HG03097 (cell line): Measurements from ENCODE around the gene C3orf22.

Experiments used
- ATAC-seq: cut with Tn5 transposase; IDR thresholded peaks from one replicate; pipeline ENCODE4 v1.9.1; 2021; ENCODE audit not compliant: unreplicated experiment, low FRiP score

Gene C3orf22

GRCh38 chr3:126528800-126529541 lies 29.8 kb downstream of the C3orf22 start:
- no peak for ATAC-seq

GRCh38 chr3:126528419-126528799 lies 30.3 kb downstream of the C3orf22 start:
- no peak for ATAC-seq

- no peak for ATAC-seq
These were observed 31.1 kb downstream of the C3orf22 start for GRCh38 chr3:126527455-126528211.

GRCh38 chr3:126527006-126527405 lies 31.7 kb downstream of the C3orf22 start:
- ATAC-seq = no peak

GRCh38 chr3:126526668-126527005 lies 32.1 kb downstream of the C3orf22 start:
- ATAC-seq = no peak

- ATAC-seq = no peak
These were observed 32.7 kb downstream of the C3orf22 start for GRCh38 chr3:126525853-126526667.

- ATAC-seq = no peak
These were observed 33.5 kb downstream of the C3orf22 start for GRCh38 chr3:126525091-126525852.

- no peak for ATAC-seq
These were observed 34.2 kb downstream of the C3orf22 start for GRCh38 chr3:126524429-126524988.

- ATAC-seq = no peak
These were observed 34.8 kb downstream of the C3orf22 start, which contains the start of gene CHST13 for GRCh38 chr3:126523745-126524428. CHST13 (plus strand) TSS chr3:126524155; CDS start chr3:126524333, 178 bp downstream.

- ATAC-seq = no peak
These were observed 36.4 kb downstream of the C3orf22 start for GRCh38 chr3:126522363-126522788.

- no peak for ATAC-seq
These were observed 37.4 kb downstream of the C3orf22 start for GRCh38 chr3:126521122-126521891.

- no peak for ATAC-seq
These were observed 39.0 kb downstream of the C3orf22 start for GRCh38 chr3:126519506-126520455.

- ATAC-seq = no peak
These were observed 40.0 kb downstream of the C3orf22 start for GRCh38 chr3:126518779-126519177.

- no peak for ATAC-seq
These were observed 40.5 kb downstream of the C3orf22 start for GRCh38 chr3:126517986-126518778.

GRCh38 chr3:126517291-126517951 lies 41.3 kb downstream of the C3orf22 start, which contains the start of gene UROC1:
UROC1 (minus strand) TSS chr3:126517773; CDS start chr3:126517719, 54 bp downstream.
- ATAC-seq = no peak

- ATAC-seq = no peak
These were observed 41.8 kb downstream of the C3orf22 start for GRCh38 chr3:126516936-126517290.
